AG04449 (cell line): Measurements from ENCODE around the gene AMPH.
"Not testable (repeated sequence)": the region's sequence is repeated elsewhere in the genome, so short reads cannot be mapped to it uniquely, and the experiment has no call there.

Experiments used
- CTCF ChIA-PET: fragments of 350-600 bp; formaldehyde crosslinking; extraction: SDS; loops from one replicate; lab custom pipeline; 2021; ENCODE audit warnings: antibody characterized with exemption; lab: Yijun Ruan, JAX
- POLR2A ChIA-PET: fragments of 400-600, 350-600 bp; formaldehyde crosslinking; extraction: SDS; loops from one replicate; lab custom pipeline; 2020; ENCODE audit warnings: antibody characterized with exemption, inconsistent platforms; lab: Yijun Ruan, JAX
- DNase-seq: peaks from one replicate; pipeline ENCODE4 v3.0.0-alpha.2; 2010; ENCODE audit warnings: low read depth, low spot score
- H3K4me3 ChIP-seq: 2 replicates; pipeline ENCODE4 v1.5.1; 2011; ENCODE audit warnings: low read depth, mild to moderate bottlenecking, control low read depth, low read length
- CTCF ChIP-seq: IDR thresholded peaks from one replicate; pipeline ENCODE4 v1.5.1; 2011; ENCODE audit warnings: mild to moderate bottlenecking, moderate library complexity, low read length, control low read depth, inconsistent platforms; ENCODE audit not compliant: insufficient read depth; ENCODE audit errors: missing control alignments

AMPH gene

GRCh38 chr7:38341172-38341705, 289.9 kb downstream of the AMPH start:
- CTCF ChIA-PET, result interaction anchor here (1.2 to 2.5 kb wide), 7 partner anchors 8 to 439 kb away, joined by 3 to 11 read pairs (median 6); no protein-coding TSS in a partner anchor
- POLR2A ChIA-PET, DNase-seq, H3K4me3 ChIP-seq: not testable (repeated sequence)
- peak; percentile 42 for TF ChIP-seq CTCF

- CTCF ChIA-PET, result interaction anchor here (1.2 to 2.5 kb wide), 7 partner anchors 9 to 438 kb away, joined by 3 to 11 read pairs (median 6); no protein-coding TSS in a partner anchor
- H3K4me3 ChIP-seq, result no peak overlapping the region
- DNase-seq, result no peak
- POLR2A ChIA-PET, result no interaction called here
- TF ChIP-seq CTCF, result no peak
Observed at GRCh38 chr7:38339953-38340819, 291.0 kb downstream of the AMPH start.

GRCh38 chr7:38336148-38336515, 295.0 kb downstream of the AMPH start:
- POLR2A ChIA-PET, DNase-seq, H3K4me3 ChIP-seq: not testable (repeated sequence)
- CTCF ChIA-PET, result interaction anchor here (0.8 to 5.5 kb wide), 37 partner anchors 9 to 435 kb away, joined by 3 to 210 read pairs (median 7); no protein-coding TSS in a partner anchor

GRCh38 chr7:38335492-38336147, 295.6 kb downstream of the AMPH start:
- ChIA-PET CTCF (interaction anchor here (0.7 to 5.5 kb wide), 42 partner anchors 9 to 524 kb away, joined by 3 to 210 read pairs (median 6); no protein-coding TSS in a partner anchor), POLR2A (no interaction called here)
- peak overlapping the region; percentile 32 for H3K4me3 ChIP-seq
- peak; percentile 100 for TF ChIP-seq CTCF
- DNase-seq, result peak; percentile 80

- no peak for TF ChIP-seq CTCF
- H3K4me3 ChIP-seq, result peak overlapping the region; percentile 32
- ChIA-PET POLR2A (no interaction called here), CTCF (interaction anchor here (0.7 to 5.5 kb wide), 38 partner anchors 8 to 524 kb away, joined by 3 to 210 read pairs (median 7); no protein-coding TSS in a partner anchor)
- DNase-seq, result no peak
Observed at GRCh38 chr7:38335128-38335491, 296.1 kb downstream of the AMPH start.

- H3K4me3 ChIP-seq, result no peak overlapping the region
- DNase-seq, result no peak
- ChIA-PET CTCF (interaction anchor here (0.8 to 5.5 kb wide), 12 partner anchors 9 to 227 kb away, joined by 3 to 210 read pairs (median 22); no protein-coding TSS in a partner anchor), POLR2A (no interaction called here)
- no peak for TF ChIP-seq CTCF
Observed at GRCh38 chr7:38334163-38334562, 297.0 kb downstream of the AMPH start.
